Renal pelvis (tissue), 4 donors: ENCODE data around the gene CDH26. TPM values are rescaled to one million over a fixed set of nuclear protein-coding genes. Genes with fewer than 3 reads are reported as not detected.
A peak's percentile ranks its signal among the peaks of the same experiment; 100 is the strongest.

Experiments
- DNase-seq: peaks from one replicate; pipeline ENCODE4 v3.0.0-alpha.2; 2013
- polyA plus RNA-seq, 3 donors: library from polyadenylated mRNA; unstranded; fragments of 120-200 nt; gene quantifications; one replicate each; pipeline ENCODE4 v1.2.1, GENCODE V29; 2013; ENCODE audit not compliant: insufficient read length in 3 of 3

The CDH26 gene
- polyA plus RNA-seq, 3 donors, result 0.84 to 1.5 (median 1.5) TPM

DNA sequence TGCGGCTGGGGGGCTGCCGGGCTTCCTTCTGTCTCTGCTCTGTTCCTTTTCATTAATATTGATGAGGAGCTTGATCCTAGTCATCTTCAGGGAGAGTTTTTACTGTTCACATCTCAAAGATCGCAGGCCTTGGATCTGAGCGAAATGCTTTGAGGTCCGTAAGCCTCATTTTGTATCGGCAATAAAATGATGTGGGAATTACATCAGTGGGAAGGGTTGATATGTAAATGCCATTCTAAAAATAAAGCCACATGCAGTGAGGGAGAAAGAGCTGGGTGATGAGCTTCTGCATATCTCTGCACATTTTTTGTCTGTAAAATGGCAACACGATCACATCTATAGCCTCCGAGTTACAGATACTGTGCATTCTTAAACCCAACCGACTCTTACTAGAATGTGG is 24.9 kb downstream of the CDH26 start:
- no peak for DNase-seq

DNA sequence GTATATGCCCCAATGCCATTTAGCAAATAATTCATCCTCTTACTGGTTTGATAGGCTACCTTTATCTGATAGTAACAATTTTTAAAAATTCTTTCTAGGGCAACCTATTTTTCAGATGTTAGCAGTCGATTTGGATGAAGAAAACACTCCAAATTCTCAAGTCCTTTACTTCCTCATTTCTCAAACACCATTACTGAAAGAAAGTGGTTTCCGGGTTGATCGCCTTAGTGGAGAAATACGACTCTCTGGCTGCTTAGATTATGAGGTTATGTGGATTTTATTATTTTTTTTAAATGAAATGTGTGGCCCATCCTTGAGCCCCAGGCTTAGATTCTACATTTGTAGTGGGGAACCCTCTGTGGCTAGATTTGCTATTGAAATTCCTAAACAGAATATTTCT is 26.3 kb downstream of the CDH26 start:
- DNase-seq, result no peak

DNA sequence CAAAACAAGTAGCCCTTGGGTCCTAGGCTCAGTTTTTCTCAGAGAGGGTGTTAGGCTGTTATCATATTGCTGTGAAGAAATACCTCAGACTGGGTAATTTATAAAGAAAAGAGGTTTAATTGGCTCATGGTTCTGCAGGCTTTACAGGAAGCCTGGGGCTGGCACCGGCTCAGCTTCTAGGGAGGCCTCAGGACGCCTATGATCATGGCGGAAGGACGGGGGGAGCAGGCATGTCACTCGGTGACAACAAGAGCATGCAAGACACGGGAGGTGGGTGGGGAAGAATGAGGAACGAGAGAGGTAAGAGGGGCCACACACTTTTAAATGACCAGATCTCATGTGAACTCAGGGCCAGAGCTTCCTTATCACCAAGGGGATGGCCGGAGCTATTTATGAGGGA is 26.9 kb downstream of the CDH26 start:
- DNase-seq, result no peak

DNA sequence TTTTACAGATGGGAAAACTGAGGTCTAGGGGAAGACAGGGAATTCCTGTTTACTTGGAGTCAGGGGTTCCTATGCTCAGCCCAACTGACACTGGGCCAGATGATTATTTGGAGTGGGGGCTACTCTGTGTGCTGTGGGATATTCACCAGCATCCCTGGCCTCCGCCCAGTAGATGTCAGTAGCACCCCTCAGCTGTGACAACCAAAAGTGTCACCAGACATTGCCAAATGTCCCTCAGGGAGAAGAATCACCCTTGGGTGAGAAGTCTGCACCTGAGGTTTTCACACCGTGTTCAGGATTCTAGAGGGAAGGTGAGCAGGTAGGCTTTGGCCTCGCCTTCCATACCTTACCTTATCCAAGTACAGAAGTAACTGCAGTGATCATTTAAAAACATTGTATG is 27.6 kb downstream of the CDH26 start:
- DNase-seq, result no peak

DNA sequence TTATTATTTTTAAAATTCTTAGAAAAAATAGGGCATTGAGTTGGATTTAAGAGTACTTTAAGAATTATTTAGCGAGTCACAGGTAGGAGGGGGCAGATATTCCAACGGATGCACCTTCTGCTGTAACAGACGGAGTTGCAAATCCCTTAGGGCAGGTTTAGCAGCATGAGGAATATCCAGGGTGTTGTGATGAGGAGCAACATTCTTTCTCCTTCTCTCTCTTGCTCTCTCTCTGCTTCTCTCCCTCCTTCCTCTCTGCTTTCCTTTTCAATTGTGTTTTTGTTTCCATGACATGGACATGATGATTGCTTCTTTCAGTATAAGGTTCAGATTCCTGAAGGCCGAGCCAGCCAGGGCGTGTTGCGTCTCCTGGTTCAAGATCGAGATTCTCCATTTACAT is 28.9 kb downstream of the CDH26 start:
- DNase-seq, result no peak

DNA sequence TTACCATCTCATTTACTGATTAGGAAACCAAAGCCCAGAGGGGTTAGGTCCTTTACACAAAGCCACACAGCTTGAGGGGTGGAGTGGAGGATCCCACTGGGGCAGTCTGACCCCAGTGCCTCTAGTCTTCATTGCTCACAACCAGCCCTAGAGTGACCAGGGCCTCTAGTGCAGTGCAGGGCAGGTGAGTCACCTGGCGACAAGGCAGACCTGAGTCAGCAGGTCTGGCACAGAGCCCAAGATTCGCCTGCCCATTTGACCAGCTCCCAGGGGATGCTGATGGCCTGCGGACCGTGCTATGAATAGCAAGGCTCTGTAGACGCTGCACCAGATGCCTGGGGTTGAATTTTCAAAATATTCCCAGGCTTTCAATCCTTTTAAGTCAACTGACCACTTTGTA is 29.9 kb downstream of the CDH26 start:
- DNase-seq, result no peak

DNA sequence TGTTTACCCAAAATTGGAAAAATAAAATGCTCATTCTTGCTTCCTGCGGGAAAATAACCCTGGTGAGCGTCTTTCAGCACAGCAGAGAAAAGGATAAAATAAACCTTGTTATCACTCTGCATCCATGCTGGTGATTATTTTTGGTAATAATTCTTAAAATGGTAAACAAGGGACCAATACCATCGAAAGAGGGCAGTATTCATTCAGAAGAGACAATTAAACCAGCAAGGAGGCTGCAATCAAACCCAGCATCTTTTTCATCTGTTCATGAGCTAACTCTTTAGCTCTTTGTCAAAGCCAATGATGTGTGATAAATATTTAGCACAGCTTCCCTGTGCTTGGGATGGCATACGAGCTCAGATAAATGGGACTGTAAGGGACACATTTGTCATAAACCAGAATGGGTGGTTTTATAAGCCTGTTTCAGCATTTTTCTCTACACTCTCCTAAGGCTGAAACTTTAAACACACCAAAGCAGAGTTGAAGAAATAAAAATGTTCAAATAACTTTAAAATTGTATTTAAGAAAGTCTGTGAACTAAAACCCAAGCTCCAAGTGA is 34.4 kb downstream of the CDH26 start:
- no peak for DNase-seq

DNA sequence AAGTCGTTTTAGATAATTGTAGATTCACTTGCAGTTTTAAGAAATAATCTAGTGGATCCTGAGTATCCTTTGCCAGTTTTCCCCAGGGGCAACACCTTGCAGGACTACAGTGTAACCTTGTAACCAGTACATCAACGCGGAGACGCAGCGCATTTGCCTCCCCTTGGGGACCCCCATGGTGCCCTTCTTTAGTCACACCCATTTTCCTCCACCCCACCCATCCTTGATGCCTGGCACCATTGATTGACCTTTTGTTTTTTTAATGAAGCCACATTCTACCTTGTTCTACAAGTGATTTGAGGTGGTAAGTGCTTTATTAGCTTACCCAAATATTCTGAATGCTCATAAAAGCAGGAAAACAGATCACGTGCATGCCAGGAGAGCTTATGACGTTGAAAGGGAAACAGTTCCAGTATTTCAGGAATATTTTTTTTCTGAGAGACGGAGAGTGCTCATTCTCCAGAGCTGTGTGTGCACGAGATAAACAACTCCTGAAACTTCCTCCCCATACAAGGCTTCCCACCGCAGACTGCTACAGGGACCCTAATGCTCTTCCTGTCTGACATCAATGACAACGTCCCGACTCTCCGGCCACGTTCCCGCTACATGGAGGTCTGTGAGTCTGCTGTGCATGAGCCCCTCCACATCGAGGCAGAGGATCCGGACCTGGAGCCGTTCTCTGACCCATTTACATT is 35.7 kb downstream of the CDH26 start:
- no peak for DNase-seq

DNA sequence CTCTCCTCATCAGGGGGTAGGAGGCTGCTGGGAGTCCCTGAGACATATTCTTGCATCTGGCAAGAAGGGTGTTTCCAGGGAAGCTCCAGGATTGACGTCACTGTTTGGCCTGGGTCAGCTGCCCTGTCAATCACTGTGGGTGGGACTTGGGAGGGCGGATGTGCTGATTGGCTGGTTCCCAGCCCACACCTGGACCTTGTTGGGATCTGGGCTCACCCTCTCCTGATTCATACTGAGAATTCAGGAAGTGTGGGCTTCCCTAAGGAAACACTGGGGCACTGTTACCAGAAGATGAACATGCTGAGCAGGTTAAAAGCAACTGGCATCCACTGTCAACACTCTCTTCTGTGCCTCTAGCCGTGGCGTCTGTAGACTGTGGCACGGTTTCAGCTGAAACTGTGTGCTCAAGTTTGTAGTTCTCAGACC is 36.5 kb downstream of the CDH26 start:
- DNase-seq, result no peak

DNA sequence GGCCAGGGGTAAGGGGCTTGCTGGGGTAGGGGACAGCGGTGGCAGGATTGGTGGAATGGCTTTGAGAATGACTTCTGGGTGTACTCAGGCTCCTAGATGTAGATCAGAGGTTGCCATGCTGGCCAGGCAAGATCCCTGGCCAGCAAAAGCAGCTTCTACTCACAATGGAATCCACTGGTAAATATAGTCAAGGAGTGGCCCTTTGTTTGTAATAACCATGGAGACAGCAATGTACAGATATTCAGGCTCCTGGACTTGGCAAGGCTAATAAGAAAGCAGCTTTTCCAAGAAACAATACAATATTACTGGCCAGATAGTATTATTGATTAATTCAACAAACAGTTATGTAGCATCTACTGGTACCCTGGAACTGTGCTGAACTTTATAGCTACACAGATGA is 37.9 kb downstream of the CDH26 start:
- no peak for DNase-seq

DNA sequence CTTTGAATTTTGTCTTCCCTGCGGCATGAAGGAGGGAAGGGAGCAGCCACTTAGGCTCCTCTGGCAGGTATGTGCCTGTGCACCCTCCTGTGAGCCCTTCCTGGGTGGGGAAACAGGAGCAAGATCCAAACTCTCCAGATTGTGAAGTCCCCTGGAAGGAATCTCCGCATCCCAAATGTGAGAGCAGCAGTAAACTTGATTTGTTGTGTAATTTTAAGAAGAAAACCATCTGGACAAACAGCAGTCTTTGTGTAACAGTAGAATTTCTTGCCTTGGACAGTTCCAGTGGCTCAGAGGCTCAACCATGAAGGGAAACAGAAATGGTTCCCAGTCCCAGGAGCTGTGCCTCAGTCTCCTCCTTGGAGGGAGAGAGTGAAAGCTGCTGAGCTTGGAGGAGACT is 39.7 kb downstream of the CDH26 start:
- no peak for DNase-seq

DNA sequence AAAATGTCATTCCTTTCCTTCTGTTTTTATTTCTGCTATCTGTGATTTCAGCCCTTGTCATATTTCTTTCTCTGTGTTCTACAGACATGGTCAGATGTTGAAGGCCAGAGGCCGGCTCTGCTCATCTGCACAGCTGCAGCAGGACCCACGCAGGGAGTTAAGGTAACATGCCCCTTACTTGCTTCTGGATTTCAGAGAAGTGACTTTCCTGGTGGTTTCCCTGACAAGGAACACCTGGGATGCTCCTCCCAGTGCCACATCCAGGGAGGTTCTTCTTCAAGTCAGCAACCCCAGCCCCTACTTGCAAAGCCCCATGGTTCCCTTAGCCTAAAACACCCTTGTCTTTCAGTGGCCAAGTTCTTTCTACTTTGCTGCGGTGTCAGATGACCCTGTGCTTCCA is 41.3 kb downstream of the CDH26 start:
- DNase-seq, result no peak

DNA sequence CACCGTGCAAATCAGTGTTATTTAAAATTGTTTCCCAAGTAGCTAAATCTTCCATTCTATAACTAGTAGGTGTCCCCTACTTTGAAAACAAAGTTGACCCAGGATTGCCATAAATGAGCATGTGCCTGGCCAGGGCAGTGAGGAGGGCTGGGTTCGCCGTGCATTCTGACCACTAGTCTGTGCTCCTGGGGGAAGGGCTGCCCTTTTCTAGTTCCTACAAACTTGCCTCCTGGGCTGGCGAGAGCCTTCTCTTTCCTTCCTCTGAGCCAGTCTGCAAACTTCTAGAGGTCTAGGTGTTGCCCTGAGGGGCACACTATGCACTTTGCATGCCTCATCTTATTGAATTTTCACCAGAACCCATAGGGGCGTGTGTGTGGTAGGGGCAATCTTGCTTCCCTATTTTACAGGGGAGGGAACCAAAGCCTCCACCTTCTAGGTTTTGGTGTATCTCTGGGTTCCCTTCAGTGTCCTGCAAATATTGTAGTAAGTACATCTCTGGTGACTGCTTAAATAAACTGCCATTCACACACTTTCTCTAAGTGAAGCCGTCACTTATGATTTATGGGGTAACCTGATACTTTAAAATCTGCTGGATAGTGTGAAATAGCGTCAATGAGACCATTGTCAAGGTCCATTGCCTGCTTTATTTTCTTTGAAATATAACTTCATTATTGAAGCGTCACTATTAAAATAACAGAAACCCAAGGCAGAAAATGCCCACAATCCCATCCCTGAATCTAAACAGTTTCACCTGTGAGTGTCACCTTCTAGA is 42.2 kb downstream of the CDH26 start:
- peak; percentile 68 for DNase-seq

DNA sequence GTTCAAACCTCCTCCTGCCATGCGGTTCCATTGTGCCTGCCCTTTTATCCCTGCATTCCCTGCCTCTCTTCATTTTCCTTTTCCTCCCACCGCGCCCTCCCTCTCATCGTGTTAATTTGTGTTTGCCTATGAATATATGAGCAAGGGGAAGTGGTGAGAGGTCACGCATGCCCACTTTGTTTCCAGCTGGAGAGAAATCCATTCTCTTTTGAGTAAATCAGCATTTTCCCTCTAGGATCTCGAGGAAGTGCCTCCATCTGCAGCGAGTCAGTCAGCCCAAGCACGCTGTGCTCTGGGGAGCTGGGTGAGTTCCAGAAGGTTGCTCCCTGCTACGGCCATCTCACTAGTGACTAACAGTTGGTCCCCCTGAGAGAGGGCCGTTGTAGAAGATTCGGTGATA is 42.9 kb downstream of the CDH26 start:
- peak; percentile 51 for DNase-seq

DNA sequence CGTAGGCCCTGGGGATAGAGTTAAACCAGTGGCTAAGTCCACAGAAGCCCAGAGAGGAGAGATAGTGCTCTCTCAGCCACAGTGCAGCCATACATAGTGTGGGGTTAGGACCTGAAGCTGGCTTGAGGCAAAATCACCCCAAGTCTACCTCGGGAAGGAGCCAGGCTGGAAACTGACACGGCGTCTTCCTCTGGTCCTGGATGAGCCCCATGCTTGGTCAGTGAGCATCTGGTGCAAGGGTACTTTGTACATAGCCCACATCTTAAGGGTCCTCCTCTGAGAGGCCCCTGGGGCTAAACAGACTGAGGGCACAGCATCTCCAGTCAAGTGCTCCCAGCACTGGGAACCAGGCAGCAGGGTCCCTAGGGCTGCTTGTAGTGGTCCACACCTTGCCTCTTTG is 45.6 kb downstream of the CDH26 start:
- DNase-seq, result no peak

DNA sequence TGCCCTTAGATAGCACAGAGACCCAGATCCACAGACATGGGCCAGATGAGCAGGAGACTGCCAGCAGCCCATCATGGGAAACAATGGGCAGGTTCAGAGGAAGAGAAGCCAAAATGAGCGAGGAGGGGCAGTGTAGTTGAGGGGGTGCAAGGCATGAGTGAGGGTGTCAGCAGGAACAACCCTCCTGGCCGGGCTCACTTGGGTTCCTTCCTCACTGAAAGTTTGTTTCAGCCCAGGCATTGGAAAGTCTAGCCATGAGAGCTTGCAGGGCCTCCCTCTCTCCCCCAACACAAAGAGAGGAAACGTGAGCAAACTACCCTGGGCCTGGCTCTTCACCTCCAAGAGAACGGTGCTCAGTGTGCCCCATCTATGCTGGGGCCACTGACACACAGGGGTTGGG is 48.0 kb downstream of the CDH26 start:
- DNase-seq, result no peak

DNA sequence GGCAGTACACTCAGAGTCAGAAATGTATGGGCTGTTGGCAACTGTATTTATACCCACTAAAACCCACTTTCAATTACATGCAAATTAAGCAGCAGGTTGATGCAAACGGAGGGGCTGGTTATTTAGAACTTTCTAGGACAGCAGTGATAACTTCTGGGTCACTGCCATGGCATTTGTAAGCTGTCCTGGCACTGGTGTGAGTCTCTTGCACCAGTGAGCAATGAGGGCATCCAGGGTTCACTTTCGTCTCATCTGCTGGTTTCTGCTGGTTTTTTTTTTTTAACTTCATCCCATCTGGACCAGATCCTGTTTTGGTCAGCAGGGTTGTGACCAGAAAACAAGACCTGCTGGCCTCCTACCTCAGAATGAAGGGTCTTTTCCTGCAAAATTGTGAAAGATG is 49.2 kb downstream of the CDH26 start:
- no peak for DNase-seq

DNA sequence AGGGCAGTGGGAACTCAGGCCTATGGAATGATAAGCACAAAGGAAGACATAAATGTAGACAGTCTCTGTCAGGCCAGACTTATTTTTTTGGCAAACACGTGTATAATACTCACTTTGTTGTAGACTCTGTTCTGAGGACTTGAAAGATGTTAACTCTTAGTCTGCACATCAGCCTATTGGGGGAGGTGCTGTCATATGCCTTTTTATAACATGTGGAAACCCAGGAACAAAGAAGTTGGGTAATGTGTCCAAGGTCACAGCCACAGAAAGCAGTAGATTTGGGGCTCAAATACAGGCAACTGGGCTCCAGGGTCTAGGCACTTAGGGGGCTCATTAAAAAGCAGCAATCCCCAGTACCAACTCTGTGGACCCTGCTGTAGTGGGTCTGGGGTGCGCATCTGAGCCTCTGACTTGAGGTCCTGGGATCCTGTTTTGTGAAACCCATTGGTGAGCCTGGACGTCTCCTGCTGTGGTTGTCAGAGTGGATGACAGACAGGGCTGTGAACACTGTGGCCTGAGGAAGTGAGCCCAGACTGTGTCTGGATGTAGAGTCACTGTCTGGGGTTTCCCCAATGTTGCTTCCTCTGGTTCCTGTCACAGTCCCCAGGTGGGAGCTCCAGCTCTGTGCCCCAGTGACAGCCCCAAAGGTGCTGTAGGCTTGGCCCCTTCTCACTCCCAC is 50.0 kb downstream of the CDH26 start:
- no peak for DNase-seq

DNA sequence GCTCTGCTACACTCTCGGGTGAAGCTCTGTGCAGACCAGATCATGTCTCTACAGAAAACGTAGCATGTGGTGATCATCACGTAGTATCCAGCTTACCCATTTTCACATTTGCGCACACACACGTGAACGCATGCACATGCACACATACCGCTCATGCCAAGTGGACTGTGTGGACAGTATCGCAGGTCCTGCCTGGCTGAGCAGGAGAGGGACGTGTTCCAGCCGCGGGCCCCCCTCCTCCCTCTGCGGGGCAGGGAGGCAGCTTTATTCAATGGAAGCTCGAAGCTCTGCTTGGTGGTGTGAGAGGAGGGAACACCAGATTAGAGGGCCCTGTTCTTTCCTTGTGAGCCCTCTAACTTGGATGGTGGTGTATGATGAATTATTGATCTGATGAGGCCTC is 51.1 kb downstream of the CDH26 start:
- DNase-seq, result no peak

DNA sequence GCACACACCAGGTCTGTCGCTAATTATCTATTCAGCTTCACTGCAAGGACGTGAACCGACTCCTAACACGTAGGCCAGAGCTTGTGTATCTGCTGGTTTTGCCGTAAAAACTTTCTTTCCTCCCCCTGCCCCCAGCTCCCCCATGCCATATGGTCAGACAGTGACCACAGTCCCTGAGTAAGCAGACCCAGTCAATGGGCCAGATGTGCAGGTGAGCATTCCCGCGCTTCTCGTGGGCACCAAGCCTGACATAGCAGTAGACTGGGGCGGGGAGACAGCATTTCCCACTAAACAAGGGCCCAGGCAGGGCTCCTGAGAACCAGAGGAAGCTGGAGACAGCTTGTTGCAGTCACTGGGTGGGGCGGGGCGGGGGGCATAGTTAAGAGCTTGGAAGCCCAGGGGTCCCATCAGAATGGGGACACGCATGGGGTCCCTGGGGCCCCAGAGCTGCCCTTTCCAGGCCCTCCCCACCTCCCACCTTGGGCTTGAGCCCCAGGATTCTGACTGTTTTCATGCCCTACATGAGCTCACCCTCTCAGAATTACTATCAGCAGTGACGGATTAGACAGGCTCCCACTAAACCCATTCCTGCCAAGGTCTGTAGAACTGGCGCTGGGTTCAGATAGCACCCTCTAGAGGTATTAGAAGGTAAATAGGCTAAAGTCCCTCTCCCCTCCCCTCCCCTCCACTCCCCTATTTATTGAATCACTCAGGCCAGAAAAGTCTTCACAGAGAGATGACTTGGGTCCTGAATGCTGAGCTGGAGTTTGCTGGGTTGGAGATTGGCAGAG is 51.8 kb downstream of the CDH26 start:
- DNase-seq, result no peak

DNA sequence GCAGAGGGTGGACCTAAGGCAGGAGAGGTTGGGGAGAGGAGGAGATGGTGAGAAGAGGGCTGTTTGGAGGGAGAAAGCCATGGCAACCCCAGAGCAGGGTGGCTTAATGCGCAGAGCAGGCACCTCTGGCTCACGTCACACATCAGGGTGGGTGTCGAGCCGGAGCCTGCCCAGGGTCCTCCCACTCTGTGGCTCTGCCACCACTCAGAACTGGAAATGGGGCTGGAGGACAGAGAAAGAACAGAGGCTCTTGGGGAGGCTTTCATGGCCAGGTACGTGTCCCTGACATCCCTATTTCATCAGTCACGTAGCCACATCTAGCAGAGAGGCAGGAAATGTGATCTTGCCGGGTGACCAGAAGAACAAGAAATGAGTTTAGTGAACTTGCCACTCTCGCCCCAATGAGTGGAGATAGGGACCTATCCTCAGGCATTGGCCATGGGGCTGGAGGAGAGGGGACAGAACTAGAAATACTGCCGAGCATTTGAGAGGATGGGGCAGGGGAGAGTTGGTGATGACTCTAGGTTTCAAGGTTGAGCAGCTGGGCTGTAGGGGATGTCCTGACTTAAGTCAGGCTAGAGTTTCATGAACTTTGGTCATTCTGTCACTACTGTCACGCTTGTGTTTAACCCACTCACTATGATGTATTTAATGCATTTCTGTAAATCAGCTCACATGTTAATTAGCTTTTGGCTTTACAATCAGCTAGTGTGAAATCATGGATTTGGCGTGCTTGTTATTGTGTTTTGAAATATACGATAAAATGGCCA is 52.7 kb downstream of the CDH26 start:
- DNase-seq, result no peak
